Stimulated activated CD4-positive, alpha-beta T cell treated with anti-CD3 and anti-CD28 coated beads, Interleukin-12 subunit alpha, Interleukin-12 subunit beta, amount 100 ng/mL, for 24 hours (primary cell): ENCODE results near the gene MYBPC2.
A peak's percentile ranks its signal among the peaks of the same experiment; 100 is the strongest.

Experiments
- DNase-seq, 2 experiments: peaks; one replicate each; pipeline ENCODE4 v3.0.0-alpha.2; 2020; ENCODE audit warnings: low read depth in 2 of 2

MYBPC2 gene

DNA sequence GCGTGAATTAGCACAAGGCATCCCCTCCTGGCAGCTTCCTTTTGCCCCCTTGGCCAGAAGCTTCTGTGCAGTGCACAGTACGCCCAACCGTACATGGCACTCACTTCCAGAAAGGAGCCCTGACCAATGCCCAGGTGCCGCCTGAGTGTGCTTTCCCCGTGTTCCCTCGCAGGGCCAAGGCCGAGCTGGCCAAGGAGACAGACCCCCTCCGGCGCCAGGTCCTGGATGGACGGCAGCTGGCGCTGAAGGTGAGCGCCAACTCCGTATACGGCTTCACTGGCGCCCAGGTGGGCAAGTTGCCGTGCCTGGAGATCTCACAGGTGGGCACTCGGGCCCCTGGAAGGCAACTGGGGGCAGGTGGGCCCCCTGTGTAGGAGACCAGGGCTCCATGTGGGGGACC lies 23.3 kb upstream of the MYBPC2 start:
- DNase-seq = no peak

DNA sequence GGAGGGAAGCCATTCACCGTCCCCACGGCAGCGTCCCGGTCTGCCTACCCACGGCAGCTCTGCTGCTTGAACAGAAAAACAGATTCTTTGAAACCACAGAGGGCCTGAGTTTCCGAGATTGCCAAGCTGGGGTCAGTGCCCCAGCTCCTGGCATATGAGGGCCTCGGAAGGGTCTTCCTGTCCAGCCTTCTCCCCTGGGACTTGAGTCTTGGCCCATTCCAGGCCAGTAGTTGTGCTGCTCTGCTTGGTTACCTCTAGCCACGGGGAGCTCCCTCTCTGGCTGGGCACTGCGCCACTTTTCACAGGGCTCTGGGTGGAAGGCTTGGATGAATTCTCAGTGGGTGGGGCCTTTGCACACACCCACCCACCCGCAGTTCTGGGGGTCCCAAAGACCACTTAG lies 22.6 kb upstream of the MYBPC2 start:
- DNase-seq = no peak

DNA sequence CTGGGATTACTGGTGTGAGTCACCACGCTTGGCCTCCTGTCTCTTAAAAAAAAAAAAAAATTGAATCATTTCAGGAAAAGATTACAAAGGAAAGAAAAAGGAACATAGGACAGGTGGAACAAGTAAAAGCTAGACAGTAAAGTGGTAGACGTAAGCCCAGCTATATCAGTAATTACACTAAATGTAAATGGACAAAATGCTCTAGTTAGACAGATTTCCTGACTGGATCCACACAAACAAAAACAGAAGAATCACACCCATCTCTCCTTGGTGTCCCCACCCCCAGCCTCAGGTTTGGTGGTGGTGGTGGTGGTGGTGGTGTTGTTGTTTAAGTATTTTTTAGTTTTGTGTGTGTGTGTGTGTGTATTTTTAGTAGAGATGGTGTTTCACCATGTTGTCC lies 20.3 kb upstream of the MYBPC2 start:
- no peak for DNase-seq

DNA sequence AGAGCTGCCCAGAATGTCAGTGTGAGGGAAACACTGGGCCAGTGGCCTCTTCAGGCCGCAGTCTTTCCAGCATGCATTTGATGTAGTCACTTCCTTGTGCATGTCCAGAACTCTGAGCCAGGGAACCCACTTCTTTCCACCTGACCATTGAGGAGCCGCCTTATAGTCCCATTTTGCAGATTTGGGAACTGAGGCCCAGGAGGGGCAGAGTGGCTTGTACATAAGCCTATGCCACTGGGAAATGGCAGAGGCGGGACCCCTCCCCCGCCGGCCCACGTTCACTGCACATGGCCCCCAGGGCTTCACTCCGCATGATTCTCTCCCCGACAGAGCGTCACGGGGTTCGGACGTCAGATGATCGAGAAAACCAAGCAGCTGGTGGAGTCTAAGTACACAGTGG lies 19.6 kb upstream of the MYBPC2 start:
- no peak for DNase-seq

DNA sequence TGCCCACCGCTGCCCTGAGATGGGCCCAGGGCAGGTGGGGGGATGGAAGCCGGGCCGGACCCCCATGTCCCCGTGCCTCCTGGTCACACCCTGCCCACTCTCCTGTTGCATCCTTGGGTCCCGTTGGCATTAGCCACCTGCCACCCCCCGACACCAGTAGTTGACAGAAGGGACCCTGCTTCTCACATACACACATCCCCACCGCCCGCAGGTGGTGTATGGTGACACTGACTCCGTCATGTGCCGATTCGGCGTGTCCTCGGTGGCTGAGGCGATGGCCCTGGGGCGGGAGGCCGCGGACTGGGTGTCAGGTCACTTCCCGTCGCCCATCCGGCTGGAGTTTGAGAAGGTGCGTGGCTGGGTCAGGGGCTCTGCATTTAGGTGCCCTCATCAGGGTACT lies 19.2 kb upstream of the MYBPC2 start:
- no peak for DNase-seq

DNA sequence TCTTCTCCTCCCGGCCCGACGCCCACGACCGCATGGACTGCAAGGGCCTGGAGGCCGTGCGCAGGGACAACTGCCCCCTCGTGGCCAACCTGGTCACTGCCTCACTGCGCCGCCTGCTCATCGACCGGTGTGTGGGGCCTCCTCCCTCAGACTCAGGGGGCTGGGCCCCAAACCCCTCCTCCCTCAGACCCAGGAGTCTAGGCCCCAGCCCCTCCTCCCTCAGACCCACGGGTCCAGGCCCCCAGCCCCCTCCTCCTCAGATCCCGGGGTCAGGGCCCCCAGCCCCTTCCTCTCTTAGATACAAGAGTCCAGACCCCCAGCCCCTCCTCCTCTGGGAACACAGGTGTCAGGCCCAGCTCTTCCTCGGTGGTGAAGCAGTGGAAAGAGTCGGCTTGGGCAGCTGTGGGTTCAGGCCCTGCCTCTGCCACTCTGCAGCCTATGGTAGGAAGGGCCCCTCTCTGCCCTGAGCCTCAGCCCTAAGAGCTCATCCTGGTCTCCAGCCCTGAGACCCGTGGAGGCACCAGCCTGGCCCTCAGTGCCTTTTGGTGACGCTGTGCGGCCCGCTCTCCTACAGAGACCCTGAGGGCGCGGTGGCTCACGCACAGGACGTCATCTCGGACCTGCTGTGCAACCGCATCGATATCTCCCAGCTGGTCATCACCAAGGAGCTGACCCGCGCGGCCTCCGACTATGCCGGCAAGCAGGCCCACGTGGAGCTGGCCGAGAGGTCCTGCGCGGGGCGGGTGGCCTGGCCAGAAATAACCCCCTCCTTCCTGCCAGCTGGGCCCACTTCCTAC lies 17.6 kb upstream of the MYBPC2 start:
- peak; percentile 49 to 75 for DNase-seq

DNA sequence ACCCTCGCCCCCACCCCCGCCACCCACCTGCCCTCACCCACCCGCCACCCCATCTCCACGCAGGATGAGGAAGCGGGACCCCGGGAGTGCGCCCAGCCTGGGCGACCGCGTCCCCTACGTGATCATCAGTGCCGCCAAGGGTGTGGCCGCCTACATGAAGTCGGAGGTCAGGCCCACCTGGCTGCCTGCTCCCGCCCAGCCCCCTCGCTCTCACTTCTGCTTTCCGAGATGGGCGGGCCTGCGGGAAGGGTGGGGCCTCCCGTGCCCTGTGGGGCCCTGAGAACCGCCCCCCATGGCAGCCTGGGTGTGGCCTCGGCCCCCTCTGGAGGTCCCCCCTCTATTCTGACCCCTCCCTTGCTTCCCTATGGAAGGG lies 17.0 kb upstream of the MYBPC2 start:
- no peak for DNase-seq

DNA sequence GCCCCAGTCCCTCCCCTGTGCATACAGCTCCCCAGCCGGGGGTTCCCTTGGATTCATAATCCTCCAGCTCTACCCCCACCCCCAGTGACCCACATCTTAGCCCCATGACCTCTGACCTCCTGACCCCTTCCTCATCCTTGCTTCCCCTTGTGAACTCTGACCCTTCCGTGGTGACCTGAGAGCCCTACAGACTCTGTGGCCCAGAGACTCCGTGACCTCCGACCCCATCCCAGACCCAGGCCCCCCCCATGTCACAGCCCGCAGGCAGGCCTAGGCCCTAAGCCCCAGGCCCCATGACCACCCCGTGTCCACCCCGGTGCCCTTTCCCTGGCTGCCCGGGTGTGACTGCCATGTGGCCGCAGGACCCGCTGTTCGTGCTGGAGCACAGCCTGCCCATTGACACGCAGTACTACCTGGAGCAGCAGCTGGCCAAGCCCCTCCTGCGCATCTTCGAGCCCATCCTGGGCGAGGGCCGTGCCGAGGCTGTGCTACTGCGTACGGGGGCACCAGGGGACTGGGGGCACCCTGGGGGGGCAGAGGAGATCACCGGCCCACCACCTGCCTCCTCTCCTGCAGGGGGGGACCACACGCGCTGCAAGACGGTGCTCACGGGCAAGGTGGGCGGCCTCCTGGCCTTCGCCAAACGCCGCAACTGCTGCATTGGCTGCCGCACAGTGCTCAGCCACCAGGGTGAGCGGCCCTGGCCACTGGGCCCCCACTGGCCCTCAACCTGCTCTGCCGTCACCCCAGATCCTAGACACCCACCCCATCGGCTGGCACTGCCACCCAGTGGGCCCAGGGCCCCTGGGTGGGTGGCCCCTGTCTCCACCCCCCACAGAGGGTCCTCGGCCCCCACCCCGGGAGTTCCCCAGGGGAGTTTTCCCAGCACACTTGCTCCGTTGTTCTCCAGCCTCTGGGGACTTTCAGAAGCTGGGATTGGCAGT lies 16.4 kb upstream of the MYBPC2 start:
- no peak for DNase-seq

DNA sequence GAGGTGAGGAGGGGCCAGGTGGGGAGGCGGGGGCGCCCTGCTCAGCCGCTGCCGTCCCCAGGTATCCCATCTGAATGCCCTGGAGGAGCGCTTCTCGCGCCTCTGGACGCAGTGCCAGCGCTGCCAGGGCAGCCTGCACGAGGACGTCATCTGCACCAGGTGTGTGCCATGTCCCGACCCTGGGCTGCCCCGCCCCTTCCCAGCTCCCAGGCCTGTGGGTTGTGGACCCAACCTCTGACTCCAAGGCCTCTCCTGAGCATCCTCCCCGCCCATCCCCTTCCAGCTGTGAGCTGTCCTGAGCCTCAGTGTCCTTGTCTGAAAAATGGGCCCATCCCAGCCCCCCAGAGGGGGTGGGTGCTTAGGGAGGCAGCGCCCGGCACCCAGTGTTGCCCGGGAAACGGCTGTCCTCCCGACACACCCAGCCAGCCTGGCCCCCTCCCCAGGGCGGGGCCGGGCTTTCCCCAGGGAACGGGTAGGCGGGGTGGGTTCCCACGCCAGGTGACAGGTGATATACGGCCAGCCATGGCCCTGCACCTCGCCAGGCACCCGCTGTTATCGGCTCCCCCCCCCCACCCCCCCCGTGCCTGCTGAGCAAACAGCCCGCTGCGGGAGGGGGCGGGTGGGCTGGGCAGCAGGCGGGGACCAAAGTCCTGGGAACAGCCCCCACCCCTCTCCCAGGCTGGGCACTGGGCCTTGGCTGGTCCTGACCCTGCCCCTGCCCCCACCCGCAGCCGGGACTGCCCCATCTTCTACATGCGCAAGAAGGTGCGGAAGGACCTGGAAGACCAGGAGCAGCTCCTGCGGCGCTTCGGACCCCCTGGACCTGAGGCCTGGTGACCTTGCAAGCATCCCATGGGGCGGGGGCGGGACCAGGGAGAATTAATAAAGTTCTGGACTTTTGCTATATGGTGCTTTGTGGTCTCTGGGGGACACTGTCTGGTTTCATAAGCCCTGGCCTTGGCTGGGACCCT lies 15.3 kb upstream of the MYBPC2 start:
- no peak for DNase-seq

DNA sequence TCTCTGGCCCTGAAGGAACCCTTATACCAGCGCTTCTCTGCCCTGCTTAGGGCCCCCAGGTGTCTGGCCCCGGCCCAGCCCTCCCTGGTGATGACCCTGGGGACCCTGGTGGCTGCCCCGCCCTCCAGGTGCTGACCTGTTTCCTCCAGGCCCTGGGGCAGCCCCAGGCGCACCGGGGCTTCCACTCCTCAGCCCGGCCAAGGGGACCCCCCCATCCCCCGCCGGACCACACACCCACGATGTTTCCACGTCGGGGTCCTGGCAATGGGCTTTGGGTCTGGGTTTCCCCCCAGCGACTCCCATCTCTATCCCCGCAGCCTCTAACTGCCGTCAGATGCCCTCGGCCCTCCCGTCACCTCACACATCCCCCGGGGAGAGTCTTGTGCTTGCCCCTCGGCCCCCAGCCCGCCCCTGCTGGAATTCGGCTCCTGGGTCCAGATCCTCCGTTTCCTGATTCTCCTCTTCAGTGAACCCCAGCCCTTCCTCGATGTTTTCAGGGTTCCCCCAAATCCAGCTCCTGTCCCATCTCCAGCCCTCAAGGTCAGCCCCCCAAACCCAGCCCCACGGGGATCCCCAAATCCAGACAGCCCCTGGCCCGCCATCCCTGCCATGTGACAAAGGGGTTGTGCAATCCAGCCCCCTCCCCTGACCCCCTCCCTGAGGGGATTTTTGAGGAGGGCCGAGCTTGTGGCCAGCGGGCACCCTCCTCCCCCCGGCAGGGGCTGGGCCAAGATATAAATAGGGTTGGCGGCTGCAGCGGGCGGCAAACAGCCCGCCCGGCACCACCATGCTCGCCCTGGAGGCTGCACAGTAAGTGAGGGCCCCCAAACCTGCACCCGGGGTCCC lies 14.3 kb upstream of the MYBPC2 start, which contains the start of gene SPIB:
SPIB (plus strand) TSS at position 763 of the 846 bp plus-strand sequence; CDS start at position 788, 25 bp downstream.
- DNase-seq = no peak

DNA sequence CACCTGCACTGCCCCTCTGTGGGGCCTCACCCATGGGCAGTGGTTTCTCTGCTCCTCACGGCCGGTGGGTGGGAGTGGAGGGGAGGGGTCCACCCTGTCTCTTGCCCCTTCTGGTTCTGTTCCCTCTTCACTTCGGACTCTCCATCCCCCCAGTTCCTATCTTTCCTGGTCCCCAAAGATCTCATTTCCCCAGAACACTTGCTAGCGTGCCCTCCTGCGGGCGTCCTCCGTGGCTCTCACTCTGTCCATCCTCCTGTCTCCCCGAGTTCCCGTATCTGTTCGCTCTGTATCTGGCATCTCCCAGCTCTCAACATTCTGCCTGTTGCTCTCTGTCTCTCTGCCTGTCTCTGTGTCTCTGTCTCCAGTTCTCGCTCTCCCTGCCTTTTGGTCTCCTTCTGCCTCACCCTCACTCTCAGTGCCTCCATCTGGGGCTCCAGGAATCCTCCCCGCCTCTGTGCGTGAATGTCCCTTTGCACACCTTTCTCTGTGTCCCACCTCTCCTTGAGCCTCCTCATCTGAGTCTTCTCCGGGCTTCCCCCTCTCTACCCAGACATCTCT lies 13.6 kb upstream of the MYBPC2 start:
- no peak for DNase-seq

DNA sequence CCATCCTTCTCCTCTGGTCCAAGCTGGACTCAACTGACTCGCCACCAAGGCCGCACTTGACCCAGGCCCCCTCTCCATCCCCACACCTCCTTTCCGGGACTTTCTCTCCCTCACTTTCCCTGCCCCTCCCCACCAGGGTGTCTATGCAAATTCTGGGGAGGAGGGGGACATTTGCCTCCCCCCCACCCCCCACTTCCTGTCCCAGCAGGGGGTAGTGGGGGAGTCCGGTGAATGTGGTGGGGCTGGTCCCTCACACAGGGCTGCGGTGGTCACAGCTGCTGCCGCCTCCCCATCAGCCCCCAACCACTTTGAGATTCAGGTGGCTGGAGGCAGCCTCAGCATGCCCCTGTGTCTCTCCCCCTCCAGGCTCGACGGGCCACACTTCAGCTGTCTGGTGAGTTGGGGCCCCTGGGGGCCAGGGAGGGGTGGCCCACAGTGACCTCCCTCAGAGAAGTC lies 13.1 kb upstream of the MYBPC2 start:
- DNase-seq = no peak

DNA sequence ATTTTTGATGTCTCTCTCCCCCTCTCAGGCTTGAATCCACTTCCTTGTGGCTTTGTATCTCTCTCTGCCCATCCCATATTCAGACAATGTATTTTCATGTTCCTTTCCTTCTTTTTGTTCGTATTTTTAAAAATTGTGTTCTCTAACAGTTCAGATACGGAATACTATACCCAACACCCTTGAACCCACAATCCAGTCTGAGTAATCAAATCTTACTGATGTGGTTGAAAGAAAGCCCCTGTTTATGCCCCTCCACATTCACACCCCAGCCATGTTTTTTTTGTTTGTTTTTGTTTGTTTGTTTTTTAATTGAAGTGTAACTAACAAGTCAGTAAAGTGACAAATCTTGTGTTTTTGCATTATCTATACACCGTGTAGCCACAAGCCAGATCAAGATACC lies 12.6 kb upstream of the MYBPC2 start:
- DNase-seq = no peak

DNA sequence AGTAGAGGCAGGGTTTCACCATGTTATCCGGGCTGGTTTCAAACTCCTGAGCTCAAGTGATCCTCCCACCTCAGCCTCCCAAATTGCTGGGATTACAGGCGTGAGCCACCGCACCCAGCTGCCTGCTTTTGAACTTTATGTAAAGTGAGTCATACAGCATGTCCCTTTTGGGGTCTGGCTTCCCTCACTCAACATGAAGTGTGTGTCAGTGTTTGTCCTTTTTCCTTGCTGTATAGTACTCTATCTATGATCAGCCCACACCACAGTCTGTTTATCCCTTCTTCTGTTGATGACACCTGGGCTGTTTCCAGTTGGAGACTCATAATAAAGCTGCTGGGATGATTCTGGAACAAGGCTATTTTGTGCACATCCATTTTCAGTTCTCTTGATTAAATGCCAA lies 11.9 kb upstream of the MYBPC2 start:
- DNase-seq = no peak

DNA sequence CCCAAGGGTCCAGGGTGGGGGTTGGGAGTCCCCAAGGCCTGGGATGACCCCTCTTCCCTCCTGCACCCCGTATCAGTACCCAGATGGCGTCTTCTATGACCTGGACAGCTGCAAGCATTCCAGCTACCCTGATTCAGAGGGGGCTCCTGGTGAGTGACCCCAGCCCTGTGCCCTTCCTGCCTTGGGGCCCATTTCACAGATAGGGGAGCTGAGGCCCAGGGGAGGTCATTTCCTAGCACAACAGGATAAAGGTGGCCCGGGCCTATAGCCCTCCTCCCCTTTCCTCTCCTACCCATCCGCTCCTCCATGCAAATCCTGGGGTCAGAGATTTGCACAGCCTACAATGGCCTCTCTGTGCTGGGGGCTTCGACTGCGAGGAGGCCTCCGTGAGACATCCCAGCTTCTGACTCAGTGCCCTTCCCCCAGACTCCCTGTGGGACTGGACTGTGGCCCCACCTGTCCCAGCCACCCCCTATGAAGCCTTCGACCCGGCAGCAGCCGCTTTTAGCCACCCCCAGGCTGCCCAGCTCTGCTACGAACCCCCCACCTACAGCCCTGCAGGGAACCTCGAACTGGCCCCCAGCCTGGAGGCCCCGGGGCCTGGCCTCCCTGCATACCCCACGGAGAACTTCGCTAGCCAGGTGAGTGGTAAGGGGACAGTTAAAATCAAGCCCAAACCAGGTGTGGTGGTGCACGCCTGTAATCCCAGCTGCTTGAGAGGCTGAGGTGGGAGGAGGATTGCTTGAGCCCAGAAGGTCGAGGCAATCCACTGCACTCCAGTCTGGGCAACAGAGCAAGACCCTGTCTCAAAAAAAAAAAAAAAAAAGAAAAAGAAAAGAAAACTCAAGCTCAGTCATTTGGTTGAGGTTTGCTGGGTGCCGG lies 10.1 kb upstream of the MYBPC2 start:
- DNase-seq = no peak

DNA sequence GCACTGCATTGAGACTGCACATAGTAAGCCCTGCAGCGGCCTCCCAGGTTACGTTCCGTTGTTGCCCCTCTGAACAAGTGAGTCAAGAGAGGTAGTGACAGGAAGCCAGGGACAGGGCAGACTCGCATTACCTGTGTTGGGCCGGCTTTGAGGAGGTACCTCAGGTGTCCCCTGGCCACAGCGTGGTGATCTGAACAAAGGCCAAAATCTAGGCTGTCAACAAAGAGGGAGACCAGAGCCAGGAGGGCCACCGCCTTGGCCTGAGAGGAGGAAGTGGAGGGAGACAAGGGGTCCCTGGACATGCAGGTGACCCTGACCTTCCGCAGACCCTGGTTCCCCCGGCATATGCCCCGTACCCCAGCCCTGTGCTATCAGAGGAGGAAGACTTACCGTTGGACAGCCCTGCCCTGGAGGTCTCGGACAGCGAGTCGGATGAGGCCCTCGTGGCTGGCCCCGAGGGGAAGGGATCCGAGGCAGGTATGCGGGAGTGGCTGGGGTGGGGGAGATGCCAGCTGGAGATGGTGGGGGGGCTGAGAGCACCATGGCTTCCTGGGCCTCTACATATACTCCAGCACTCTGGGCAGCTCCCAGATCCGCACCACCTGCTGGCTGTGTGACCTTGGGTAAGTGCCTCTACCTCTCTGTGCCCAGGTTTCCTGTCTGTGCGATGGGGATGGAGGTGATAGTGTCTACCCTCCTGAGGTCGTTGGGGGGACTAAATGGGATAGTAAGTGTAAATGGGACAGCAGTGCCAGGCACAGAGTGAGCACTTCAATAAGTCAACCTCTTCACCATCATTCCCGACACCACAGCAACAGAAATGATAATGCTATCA lies 9.2 kb upstream of the MYBPC2 start:
- DNase-seq = no peak

DNA sequence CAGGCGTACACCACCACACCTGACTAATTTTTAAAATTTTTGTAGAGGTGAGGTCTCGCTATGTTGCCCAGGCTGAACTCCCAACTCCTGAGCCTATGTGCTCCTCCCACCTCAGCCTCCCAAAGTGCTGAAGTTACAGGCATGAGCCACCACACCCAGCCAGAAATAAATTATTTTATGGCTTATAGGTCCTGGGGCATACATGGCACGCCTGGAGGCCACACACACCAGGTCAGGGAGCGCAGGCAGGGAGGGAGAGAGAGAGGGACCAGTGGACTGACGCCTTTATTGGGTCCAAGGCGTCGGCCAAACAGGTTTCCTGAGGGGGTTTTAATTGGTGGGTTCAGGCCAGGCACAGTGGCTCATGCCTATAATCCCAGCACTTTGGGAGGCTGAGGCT lies 7.1 kb upstream of the MYBPC2 start:
- DNase-seq = no peak

DNA sequence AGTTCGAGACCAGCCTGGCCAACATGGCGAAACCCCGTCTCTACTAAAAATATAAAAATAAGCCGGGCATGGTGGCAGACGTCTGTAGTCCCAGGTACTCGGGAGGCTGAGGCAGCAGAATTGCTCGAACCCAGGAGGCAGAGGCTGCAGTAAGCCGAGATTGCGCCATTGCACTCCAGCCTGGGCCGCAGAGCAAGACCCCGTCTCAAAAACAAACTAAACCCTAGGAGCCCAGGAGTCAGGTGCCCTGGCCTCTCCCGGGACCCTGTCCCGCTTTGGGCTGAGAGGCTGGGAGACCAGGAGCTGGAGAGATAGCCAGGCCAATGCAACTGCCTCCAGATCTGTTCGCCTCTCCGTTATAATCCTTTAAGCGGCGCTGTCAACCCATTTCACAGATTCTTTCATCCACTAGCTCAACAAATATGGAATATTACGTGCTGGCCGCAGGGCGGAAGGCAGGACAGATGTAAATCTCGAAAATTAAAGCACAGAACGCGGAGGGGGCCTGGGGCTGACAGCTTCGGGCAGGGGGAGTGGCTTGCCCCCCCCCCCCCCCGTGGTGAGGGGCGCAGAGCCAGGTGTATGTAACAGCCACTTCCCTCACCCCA lies 5.3 kb upstream of the MYBPC2 start:
- DNase-seq = no peak
